ENCODE data around the gene KDF1.

- no peak for TF ChIP-seq EZH2 (IDR thresholded peaks at IDR 0.05; ENCODE audit: low read depth)
- TF ChIP-seq, protein P1, sequence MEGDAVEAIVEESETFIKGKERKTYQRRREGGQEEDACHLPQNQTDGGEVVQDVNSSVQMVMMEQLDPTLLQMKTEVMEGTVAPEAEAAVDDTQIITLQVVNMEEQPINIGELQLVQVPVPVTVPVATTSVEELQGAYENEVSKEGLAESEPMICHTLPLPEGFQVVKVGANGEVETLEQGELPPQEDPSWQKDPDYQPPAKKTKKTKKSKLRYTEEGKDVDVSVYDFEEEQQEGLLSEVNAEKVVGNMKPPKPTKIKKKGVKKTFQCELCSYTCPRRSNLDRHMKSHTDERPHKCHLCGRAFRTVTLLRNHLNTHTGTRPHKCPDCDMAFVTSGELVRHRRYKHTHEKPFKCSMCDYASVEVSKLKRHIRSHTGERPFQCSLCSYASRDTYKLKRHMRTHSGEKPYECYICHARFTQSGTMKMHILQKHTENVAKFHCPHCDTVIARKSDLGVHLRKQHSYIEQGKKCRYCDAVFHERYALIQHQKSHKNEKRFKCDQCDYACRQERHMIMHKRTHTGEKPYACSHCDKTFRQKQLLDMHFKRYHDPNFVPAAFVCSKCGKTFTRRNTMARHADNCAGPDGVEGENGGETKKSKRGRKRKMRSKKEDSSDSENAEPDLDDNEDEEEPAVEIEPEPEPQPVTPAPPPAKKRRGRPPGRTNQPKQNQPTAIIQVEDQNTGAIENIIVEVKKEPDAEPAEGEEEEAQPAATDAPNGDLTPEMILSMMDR (conservative IDR thresholded peaks at IDR 0.05) = no peak
These were observed 3.0 kb downstream of the KDF1 start for GRCh38 chr1:26957306-26957705.

Data from PC-9 (cell line).